IPS-18c (cell line): ENCODE data around the gene RAP2A.
A peak's percentile ranks its signal among the peaks of the same experiment; 100 is the strongest.

Experiments
- H3K4me3 ChIP-seq: 2 replicates; pipeline ENCODE4 v1.7.0; 2013; ENCODE audit warnings: low read depth, mild to moderate bottlenecking, low read length, moderate library complexity; ENCODE audit not compliant: insufficient read depth
- H3K9me3 ChIP-seq: one replicate; pipeline ENCODE4 v1.6.1; 2013; ENCODE audit warnings: mild to moderate bottlenecking, low read length, moderate library complexity; ENCODE audit not compliant: control insufficient read depth, insufficient read depth

RAP2A gene

DNA sequence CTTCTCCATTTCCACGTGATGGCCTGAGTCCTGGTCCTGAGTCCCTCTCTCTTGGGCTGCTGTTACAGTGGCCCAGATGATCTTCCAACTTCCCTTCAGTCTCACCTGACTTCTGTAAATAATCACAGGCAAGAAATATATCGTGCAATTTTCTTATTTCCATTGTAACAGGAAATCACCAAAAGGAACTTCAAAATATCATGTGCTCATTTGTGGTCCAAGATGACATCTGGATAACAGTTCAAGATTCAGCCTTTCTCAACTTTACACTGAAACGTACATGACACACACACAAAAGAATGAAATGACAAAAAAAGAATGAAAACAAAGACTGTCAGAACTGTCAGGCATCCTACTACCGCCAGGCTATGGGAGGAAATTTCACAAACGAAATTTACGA lies 22.0 kb upstream of the RAP2A start:
- Histone ChIP-seq H3K9me3 (no peaks in the 10 kb centered on the region), H3K4me3 (no peak overlapping the region)

DNA sequence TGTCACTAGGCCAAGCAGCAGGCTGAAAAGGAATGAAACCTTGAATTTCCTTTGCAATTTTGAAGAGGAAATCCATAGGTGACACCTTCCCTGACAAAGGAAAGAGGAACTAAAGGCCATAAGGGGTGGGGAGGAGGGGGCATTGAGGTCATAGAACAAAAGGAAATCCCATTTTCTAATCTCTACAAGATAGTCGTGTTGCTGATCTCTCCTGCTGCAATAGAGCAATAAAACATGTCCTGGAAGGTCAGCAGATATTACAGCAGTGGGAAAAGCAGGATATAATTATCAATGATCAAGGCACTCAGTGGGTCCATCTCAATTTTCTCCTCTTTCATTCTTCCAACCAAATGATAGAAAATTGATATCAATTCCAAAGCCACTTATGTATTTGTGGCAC lies 20.3 kb upstream of the RAP2A start:
- Histone ChIP-seq H3K9me3 (no peaks in the 10 kb centered on the region), H3K4me3 (no peak overlapping the region)

DNA sequence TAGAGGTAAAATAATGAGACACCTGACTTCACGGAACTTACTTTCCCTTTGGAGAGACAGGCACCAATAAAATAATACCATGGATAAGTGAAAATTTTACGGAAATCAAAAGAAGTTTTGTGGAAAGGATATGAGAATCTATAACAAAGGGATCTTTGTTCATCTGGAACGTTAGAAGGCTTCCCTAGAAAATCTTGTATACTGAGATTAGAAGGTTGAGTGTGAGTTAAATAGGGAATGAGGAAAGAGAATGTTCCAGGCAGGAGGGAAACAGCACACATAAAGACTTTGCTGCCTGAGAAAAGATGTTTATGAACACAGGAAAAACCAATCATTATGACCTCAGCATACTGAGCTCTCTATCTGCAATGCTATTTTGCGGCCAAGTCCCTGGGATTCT lies 19.6 kb upstream of the RAP2A start:
- H3K9me3 ChIP-seq, result no peaks in the 10 kb centered on the region
- no peak overlapping the region for H3K4me3 ChIP-seq

DNA sequence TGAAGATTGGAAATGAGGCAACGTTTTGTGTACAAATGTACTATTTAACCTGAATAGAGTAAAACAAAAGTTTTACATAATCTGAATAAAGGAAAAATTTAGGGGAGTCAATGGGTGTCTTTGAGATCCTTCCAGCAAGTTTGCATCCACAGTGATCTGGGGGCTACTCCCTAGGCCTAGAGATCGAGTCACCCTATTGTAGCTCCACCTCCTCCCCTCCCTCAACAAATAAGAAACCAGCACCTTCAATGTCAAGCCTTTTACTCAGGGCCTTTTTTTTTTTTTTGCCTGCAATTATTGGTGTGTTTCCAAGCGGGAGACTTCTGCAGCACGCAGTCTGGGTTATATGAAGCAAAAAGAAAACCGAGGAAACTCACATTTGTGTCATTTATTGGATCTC lies 16.3 kb upstream of the RAP2A start:
- H3K4me3 ChIP-seq, result no peak overlapping the region
- no peaks in the 10 kb centered on the region for H3K9me3 ChIP-seq

DNA sequence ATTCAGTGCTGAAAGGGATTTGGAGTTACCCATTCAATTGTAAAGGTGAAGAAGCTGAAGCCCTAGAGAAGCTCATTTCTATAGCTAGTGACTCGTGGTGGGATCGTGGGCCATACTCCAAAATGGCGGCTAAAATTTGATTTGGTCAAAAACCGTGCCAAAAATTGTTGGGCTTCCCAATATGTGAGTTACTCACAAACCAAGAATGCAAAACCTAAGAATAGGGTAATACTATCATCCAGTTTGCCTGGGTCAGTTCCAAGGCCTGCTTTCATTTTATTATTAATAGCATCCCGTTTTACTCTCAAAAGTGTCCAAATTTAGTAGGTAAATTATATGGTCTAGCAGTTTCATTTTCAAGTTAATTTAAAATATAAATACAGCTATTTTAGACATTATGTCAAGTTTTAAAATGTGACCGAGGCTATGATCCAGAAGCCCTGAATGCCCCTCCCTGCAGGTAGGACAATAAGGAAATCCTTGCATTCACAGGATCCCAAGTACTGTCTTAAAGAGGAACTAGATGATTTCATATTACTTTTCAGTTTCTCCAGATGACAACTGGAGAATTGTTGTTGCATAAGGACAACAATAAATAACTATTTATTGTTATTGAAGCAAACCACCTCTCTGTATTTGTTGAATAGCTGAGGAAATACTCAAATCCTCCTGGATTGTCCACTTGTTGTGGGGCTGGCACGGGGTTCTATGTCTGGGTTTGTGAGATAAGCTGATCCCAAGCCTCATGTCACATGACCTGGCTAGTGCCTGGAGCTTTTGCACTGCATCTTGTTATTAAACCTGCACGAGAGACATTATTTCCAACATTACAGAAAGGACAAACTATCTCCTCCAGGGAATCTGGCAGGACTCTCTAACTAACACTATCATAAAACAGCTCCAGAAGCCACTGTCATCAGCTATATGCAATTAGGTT lies 11.6 kb upstream of the RAP2A start:
- H3K4me3 ChIP-seq, result no peak overlapping the region
- no peaks in the 10 kb centered on the region for H3K9me3 ChIP-seq

DNA sequence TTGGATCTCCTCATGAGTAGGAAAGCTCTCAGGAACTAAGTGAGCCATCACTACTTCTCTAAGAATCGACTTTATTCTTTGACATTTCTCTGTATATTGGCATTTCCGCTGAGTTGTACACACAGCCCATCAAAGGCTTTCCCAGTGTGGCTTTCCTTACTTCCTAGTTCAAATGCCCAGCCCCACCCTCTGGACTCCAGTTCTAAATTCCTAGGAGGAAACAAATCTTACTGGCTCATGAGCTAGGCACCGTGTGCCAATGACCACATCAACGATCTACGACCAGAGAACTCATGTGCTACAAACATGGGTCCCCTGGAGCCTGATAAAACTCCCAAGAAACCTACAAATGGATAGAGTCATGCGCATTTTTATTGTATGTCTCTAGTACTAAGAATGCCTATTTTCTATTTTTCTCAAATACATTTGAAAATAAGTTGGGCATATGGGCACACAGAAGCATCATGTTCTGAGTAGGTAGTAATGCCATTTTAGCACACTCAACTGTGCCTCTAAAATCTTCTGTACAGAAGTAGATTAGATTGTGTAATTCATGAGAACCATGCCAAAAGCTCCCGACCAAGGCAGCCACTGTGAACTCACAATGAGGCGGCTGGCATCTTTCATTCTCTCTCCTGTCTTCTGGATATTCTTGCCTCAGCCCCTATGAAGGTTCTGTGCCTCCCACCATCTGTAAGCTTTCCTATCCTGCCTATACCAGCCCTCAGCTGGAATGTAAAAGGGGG lies 10.5 kb upstream of the RAP2A start:
- Histone ChIP-seq H3K9me3 (no peaks in the 10 kb centered on the region), H3K4me3 (no peak overlapping the region)

DNA sequence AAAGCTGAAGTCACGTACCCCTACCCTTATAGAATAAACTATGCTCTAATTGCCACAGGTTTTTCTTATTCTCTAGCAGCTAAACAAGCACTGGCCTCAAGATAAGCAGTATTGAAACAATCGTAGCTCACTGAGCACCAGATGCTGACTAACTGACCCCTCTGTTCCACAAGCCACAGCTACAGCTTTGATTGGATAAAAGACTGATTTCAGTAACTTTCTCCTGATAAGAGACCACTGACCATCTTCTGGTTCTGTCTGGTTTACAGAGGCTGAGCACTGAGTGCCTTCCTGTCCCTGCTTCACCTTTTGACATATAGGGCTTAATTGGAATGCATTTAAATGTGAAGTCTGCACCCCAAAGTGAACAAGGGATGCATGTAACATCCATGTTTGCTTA lies 8.4 kb upstream of the RAP2A start:
- H3K9me3 ChIP-seq, result no peaks in the 10 kb centered on the region

DNA sequence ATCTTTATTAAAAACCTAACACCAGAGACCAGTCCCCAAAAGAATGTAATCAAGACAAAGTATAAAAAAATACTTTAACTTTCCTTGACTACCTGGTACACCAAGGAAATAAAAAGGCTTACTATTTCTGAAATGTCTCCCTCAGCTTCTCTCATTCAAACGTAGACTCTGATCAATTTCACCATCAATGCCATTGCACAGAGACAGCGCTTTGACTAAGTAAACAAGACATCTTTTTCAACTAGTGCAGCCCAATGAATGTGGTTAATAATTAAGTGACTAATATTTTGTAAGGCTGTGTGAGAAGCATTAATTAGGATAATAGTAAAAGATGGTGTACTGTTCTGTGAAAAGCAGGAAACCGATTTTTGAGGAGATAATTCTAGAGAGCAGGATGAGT lies 7.3 kb upstream of the RAP2A start:
- H3K9me3 ChIP-seq, result no peaks in the 10 kb centered on the region
- no peak overlapping the region for H3K4me3 ChIP-seq

More for the DNA sequence above, 8.4 kb upstream of the RAP2A start:
- H3K4me3 ChIP-seq, result no peak overlapping the region

DNA sequence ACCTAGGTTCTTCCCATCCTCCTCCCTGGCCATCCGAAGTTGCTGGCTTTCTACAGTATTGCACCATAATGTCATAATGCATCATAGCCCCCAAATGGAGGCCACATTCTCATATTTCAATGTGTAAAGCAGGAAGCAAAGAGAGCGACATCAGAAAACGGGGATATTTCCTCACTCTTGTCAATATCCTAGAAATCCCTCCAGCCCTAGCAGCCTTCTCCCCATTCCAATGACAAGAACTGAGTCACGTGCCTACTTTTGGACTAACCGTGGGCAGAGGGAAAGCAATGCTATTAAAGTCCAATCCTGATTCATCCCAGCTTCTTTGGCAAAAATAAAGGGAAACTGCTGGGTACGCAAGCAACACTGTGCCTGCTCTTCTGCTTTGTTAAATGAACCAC lies 4.3 kb upstream of the RAP2A start:
- H3K4me3 ChIP-seq, result no peak overlapping the region
- H3K9me3 ChIP-seq, result no peaks in the 10 kb centered on the region

DNA sequence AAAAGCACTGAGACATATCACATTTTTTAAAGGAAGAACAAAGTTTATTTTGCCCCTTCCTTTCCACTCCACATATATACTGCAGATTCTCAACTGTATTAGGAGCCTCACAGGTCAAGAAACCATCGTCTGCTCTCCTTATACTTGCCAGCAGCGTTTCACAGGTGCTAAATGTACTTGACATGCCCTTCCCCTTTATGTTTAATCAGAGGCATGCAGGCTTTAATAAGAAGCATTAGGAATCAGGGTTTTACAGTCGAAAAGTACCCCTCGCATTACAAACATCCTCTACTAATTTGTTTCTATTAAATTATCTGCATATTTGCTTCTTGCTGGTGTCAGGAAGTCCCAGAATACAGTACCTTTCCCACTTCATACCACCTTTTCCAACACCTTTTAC lies 3.7 kb upstream of the RAP2A start:
- Histone ChIP-seq H3K4me3 (no peak overlapping the region), H3K9me3 (no peaks in the 10 kb centered on the region)

DNA sequence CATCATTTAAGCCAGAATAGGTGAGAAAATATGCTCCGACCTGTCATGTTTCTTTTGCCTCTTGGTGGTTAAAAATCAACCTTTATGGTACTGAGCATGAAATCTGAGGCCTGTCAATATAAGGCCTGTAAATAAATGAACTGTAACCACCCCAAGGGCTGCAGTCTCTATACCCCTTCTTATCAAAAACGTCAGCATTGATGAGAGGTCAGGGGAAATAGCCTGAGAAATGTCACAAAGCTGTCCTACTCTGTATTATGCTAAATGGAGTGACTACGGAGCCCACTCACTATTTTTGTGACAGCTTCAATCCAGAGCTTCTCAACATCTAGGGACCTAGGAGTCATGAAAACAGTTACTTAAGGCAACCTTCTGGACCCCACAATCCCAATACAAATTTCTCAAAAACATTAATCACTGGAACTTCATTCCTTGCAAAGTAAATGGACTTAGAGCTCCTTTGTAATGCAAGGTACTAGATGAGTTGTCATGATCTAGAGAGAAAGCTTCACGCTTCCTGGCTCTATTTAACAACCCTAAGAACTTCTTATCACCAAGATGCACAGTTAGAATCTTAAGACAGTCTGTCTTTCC lies 2.7 kb upstream of the RAP2A start:
- Histone ChIP-seq H3K4me3 (no peak overlapping the region), H3K9me3 (no peaks in the 10 kb centered on the region)

DNA sequence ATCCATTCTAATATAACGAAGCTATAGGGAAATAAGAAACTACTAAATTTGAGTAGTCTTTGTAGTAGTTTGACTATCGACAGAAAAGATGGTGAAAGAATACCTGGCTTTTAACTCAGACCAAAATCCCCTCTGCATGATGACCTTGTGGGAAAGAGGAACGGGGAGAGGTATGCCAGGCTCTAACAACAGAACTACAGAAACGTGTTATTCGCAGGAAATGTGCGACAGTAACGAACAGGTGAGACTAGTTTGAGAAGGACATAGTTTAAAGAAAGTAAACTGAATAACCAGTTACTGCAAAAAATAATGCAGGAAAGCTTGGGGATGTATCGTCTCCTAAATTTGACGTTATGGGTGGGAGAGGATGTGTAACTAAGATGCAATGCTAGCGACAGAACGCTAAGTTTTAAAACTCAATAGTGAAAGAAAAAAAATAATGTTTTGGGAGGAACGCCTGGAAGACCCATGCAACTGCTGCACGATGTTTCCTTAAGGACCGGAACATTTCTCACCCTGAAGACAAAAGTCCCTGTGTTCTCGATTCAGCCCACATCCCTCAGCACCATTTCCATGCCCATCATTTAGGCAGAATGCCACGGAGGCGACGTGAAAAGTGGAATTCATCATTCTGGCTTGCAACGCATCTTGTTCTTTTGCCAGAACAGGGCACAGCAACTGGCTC lies 1.6 kb upstream of the RAP2A start:
- Histone ChIP-seq H3K9me3 (no peaks in the 10 kb centered on the region), H3K4me3 (peak overlapping the region; percentile 79)

DNA sequence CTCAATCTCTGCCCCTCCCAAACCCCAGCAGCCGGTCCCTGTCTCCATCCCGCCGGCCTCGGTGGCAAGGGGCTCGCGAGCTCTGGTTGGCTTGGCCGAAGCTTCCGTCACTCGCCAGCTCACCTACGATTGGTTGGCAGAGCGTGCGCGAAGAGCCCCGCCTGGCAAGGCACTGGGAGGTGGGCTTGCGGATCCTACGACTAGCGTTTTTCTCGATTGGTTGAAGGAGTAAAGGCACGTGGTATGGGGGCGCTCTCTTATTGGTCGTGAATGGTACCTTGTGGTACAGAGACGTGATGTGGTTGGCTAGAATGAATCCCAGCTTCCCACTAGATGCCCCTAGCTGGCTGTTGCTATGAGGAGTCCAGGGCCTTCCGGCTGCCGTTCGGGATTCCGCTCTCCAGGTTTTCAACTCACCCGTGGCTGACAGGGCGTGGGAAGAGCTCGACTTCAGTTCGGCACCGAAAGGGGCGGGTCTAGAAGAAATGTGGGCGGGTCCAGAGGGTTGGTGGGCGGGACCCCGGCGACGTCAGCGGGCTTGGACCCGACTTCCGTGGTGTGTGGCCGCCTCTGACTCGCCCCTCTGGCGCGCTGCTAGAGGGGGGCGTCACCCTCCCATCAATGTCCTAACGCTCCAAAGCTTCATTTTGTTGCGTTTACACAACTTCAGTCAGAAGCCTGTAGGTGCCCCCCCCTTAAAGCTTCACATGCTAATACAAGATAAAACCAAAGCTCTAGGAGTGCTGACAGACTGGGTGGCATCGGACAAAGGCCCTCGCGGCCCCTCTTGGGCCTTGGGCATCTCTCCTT lies 847 bp upstream of the RAP2A start:
- Histone ChIP-seq H3K4me3 (peak overlapping the region; percentile 95), H3K9me3 (no peaks in the 10 kb centered on the region)

DNA sequence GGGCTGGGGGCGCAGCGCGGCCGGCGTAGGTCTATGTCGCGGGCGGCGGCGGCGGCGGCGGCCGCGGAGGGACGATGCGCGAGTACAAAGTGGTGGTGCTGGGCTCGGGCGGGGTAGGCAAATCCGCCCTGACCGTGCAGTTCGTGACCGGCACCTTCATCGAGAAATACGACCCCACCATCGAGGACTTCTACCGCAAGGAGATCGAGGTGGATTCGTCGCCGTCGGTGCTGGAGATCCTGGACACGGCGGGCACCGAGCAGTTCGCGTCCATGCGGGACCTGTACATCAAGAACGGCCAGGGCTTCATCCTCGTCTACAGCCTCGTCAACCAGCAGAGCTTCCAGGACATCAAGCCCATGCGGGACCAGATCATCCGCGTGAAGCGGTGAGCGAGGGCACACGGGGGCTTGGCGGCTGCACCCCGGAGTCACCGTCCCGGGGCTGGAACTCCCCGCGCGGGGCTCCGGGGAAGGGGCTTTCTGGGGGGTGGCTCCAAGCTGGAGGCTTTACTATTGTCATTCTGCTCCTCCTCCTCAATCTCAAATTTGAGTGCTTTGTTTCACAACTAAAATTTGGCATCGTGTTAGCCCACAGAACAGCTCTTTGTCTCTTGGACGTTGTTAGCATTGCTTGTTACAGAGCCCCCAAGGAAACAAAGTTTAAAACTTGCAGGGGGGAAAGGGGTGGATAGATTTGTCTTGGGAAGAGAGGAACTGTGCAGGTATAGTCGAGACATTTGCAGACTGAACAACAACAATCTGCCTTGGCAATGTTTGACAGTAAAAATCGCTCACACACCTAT lies 630 bp downstream of the RAP2A start:
- Histone ChIP-seq H3K9me3 (no peaks in the 10 kb centered on the region), H3K4me3 (peak overlapping the region; percentile 79)

DNA sequence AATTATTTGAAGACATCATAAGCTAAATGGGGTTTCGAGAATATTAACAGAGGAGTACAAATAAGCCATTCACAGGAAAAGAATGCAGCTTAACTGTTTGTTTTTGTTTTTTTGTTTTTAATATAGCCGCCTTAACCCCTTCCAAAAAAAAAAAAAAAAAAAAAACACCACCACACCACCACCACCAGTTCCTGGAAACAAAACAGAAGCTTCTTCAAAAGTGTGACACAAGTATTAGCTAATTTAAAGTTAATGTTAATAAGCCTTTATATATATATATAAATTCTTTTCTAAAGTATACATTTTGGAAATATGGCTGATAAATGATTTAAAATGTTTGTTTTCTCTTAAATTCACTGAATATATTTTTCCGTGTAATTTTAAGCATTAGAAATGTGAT lies 1.4 kb downstream of the RAP2A start:
- Histone ChIP-seq H3K4me3 (peak overlapping the region; percentile 79; the same call in 1 of the 2 replicates), H3K9me3 (no peaks in the 10 kb centered on the region)

DNA sequence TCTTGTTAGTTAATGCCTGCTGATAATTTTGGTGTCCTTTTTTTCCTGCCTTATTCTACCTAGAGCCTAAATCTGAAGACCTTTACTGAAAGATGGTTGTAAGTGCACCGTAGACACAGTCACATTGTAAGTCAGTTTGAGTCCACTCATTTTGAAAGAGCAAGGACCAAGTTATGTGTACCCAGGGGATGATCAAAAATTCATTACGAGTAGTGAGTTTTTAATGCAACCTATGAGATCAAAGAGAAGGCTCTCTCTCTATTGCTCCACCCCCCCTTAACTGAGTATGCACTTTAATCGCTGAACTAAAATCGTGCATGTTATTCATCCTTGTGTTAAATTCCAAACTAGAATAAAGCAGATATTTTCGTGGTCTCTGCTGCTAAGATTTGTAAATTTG lies 1.8 kb downstream of the RAP2A start:
- Histone ChIP-seq H3K4me3 (no peak overlapping the region), H3K9me3 (no peaks in the 10 kb centered on the region)
